NCI-H510A treated with DMSO at 0.1 percent for 48 hours (cell line): ENCODE data around the gene EXOC1L.

ENCODE experiments used
- DNase-seq: peaks from one replicate; lab custom pipeline; 2025; lab: John Stamatoyannopoulos, UW

EXOC1L gene, protein sequence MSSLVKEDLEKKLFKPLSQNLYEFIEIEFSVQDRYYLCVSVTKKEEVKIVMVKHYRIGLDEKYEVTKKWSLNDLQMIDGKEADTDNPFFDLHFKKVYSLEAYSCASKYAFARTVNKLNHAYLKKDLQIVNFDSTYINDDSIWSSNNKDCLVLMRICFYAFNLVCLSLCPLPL

DNA sequence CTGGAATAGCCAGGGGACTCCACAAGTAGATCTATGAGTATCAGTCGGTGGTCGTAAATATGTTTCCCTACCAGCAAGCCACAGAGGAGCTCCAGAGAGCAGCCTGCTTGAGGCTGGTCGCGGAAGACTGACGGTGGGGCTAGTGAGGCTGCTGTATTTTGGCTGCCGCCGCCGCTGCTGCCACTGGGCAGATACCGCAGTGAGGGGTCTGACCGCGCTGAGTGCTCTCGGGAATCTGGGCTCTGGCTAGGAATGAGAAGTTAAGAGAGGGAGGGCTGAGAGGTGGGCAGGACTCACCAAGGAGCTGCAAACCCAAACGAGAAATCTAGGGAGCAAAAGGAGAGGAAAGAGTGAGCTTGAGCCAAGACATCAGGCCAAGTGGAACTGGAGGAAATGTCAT lies at the start of gene EXOC1L:
EXOC1L (plus strand) TSS at position 157 of the 400 bp plus-strand sequence; CDS start at position 394, 237 bp downstream.
- DNase-seq = peak; percentile 23

DNA sequence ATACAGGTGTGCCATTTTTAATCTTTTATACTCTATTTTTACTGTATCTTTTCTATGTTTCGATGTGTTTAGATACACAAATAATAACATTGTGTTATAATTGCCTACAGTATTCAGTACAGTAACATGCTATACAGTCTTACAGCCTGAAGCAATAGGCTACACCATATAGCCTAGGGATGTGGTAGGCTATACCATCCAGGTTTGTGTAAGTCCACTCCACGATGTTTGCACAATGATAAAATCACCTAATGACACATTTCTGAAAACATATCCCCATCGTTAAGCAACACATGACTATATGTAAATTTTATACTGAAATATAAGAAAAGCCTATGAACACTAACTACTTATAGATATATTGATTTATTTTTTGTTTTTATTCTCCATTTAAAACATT lies 48.9 kb upstream of the EXOC1L start:
- no peak for DNase-seq

DNA sequence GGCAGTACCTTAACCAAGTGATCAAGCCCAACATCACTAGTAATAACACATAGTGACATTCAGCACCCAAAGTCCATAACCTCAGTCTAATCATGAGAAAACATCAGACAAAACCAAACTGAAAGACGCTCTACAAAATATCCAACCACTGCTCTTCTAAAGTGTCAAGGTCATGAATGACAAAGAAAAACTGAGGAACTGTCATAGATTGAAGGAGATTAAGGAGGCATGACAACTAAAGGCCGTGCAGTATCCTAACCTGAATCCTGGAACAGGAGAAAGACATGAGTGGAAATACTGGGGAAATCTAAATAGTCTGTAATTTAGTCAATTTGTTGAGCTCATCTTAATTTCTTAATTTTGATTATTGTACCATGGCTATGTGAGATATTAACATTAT lies 38.2 kb upstream of the EXOC1L start:
- no peak for DNase-seq

DNA sequence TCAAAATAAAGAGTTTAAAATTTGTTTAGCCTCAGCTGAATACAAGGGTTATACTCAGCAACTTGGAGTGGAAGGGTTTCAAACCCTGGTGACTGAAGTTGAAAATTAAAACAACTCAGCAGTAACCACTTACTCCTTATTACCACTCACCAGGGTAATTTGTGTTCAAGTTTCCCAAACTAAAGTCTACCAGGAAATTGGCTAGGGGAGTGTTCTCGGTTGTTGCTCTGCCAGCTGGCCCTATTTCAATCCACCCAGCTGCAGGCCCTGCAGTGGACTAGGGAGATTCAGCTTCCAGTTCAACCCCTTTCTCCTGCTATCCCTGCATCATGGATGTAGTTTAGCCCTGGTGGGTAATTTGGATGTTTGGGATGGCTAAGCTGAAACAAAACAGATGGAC lies 37.8 kb upstream of the EXOC1L start:
- no peak for DNase-seq

DNA sequence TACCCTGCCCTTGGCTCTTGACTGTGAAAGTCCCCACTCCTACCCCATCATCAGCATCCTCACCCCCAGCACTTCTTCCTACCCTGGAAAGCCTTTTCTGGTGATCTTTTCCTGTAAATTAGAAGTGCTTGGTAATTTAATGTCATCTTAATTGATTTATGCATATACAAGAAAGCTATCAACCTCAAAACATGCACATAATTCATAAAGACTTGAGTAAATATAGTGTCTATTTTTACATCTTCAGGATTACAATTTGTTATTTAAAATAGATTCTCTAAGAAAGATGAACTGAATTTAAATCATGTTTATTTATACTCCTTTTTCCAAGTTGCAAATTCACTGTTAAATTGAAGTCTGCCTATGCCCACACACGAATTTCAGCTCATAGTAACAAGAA lies 36.0 kb upstream of the EXOC1L start:
- no peak for DNase-seq

DNA sequence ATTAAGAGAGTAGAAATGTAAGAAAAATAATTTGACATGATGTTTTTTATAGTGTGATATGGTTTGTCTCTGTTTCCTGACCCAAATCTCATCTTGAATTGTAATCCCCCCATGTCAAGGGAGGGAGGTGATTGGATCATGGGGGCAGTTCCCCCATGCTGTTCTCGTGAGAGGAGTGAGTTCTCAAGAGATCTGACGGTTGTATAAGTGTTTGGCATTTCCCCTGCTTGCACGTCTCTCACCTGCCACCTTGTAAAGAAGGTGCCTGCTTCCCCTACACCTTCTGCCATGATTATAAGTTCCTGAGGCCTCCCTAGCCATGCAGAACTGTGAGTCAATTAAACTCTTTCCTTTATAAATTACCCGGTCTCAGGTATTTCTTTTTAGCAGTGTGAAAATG lies 34.8 kb upstream of the EXOC1L start:
- no peak for DNase-seq

DNA sequence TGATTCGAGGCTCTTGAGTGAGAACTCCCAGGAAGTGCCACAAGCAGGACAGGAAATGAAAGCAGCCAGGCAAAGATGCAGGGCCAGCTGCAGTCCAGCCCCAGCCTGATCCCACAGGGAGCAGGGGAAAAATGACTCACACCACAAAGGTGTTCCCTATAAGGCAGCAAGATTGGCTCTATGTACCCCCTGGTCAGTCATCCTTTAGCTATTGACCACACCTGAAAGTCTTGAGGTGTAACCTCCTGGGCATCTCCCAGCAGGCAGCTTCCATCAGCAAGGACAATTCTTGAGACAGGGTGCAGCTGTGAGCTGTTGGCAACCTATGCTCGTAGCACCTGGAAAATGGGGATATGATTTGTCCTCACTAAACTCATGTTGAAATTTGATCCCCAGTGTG lies 27.9 kb upstream of the EXOC1L start:
- no peak for DNase-seq

DNA sequence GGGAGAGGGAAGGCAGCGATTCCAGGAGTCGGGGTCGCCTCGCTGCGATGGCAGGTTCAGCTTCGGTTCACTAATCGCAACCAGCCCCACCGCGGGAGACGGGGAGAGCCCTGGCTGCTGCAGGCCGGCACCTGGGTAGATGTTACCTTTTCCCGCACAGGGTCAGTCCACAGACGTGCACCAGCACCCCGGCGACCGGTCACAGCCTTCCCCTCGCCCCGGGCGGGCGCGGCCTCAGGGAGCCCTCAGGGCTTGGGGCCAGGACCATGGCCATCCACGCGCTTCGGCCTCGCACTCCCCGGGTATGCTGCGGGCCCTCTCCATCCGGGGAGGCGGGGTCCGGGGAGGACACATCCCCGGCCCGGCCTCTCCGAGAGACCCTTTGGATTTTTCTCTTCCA lies 26.1 kb upstream of the EXOC1L start:
- DNase-seq = no peak

DNA sequence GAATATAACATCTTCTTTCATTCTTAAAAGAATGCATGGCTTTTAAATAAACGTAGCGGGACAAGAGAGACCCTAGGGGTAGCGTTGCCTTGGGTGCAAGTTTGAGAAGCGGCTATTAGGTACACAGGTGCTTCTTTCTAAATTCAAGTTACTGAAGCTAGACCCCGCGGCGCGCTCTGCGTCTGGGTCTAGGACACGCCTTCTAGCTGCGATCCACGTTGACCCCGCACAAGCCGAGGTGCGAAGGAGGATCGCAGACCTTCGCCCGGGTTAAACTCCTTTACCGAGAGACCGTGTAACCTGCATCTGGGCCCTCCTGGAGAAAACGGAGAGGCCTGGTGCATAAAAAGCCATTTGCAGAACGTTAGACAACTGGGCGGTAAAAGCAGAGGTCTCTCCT lies 25.5 kb upstream of the EXOC1L start:
- no peak for DNase-seq

DNA sequence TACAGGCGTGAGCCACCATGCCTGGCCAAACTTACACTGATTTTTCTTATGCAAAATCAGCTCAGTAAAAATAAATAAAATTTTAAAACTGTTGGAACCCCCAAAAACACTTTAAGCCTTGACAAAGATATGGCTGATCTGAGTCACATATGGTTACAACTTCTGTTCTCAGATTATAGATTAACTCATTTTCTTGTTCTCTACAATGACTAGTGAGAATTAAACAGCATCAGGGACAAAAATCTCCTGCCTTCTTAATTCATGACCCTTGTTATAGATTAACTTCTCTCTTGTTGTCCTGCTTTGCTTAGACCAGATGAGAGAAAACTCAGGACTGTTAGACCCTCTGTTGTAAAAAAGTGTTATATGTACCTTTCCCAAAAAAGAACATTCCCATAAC lies 24.2 kb upstream of the EXOC1L start:
- no peak for DNase-seq

DNA sequence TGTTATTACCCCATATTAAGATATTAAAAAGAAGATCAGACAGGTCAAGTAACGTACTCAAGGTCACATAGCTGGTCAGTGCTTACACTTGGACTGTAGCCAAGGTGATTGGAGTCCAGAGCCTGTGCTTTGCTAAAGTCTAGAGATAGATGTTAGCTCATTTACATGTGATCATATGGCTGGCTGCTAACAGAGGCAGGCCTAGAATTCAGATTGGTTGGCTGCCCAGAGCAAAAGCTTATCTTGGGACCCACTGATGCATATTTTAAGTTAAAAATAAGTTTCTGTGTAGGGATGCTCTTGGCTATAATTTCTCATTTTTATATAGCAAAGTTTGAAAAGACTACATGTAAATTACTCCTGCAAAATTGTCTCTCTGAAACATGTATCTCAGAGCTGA lies 18.1 kb upstream of the EXOC1L start:
- no peak for DNase-seq

DNA sequence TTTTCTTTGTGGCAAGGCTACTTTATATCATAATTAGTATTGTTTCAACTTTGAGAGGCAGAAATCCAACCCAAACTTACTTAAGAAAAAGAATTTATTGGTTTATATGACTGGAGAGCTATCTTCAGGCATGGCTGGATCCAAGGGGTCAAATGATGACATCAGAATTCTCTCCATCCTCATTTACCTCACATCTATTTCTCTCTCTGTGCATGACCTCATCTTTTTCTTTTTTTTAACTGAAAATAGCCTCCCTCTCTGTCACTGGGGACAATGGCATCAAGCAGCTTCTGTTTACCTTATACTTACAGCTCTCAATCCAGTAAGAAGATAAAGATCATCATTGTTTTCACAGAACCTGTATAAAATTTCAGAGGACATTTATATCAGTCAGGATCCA lies 12.0 kb upstream of the EXOC1L start:
- DNase-seq = no peak

DNA sequence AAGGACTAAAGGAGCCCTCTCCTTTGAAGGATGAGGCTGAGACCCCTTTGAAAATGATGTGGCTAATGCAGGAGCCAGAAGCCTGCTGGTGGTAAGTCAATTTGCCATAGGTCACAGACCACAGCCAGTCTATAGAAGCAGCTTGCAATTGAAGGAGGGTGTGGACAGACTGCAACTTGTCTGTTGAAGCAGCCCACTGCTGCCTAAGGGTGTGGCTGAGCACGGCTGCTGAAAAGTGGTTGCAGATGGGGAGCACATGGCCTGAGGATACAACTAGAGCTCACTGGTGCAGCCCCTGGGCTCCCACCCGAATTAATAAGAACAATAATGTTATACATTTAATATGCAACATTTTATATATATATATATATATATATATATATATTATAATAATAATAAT lies 11.4 kb upstream of the EXOC1L start:
- no peak for DNase-seq

DNA sequence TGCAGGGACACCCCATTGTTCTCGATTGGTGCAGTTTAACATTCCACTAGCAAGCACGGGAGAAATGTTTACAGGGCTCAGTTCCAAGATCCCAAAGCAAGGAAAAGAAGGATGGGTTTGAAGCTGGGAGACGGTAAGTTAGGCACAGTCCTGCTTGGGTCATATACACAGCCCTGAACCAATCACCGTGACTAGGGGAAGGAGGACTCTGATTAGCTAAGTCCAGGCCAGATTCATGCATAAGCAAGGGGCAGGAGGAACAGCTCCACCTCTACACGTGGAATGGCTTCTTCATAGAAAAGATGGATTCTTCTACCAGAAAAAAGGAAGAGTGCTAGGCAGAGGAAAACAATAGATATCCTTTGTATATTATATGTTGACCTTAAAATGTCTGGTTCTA lies 11.0 kb upstream of the EXOC1L start:
- DNase-seq = no peak

DNA sequence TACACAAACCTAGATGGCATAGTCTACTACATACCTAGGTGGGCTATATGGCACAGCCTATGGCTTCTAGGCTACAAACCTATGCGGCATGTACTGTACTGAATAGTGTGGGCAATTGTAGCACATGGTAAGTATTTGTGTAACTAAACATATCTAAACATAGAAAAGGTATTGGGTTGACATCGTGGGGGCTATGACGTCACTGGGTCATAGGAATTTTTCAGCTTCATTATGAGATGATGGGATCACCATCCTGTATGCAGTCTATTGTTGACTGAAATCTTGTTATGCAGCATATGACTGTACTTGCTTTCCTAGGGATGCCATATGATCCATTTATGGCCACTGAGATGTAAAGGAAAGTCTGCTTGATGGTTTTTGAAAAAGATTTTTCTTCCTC lies 1.9 kb upstream of the EXOC1L start:
- DNase-seq = no peak

DNA sequence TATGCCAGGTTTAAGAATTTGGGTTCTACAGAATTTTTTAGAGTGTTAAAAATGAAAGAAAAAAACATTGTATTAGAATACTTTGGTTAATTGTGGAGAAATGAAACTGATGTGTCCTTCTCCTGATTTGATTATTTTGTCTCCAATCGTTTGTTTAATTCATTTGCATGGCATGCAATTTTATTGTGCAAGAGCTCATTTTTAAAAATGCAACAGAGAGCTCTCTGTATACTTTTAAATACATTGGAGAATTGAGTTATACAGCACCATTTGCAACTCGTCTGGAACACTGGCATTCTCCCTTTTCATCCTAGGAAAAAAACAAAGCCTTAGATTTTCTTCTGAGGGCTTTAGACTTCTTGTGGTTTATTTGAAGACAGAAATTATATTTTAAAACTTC lies 689 bp downstream of the EXOC1L start:
- DNase-seq = no peak

DNA sequence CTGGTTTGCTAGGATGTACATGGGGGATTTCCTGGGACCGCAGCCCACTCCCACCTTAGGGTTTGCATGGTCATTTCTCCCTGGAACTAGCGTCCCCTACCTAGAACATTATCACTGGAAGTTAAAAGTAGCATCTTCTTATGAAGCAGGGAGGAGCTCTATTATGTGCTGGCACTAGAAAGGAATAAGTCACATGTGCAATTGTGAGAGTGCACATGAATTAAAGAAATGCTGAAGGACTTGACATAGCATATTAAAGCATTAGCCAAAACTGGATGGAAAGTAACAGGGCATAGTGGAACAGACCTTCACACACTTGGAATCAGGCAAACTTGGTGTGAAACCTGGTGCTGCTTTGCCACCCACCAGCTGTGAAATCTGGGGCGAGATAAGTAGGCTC lies 2.7 kb downstream of the EXOC1L start:
- DNase-seq = no peak

DNA sequence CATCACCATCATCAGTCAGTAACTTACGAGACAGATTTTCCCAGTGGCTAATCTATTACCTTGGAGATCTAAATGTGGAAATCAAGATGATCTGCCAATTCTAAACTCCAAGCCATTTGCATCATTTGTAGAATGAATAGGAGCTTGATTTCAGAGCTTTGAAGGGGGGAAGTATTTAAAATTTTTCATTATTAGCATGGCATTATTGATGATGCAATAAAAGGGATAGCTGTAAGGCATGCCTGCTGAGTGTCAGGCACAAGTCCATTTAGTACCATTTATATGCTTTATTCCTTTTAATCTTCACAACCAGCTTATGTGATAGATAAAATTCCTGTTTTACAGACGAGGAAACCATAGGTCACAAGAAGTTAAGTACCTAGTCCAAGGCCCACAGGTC lies 5.3 kb downstream of the EXOC1L start:
- no peak for DNase-seq

DNA sequence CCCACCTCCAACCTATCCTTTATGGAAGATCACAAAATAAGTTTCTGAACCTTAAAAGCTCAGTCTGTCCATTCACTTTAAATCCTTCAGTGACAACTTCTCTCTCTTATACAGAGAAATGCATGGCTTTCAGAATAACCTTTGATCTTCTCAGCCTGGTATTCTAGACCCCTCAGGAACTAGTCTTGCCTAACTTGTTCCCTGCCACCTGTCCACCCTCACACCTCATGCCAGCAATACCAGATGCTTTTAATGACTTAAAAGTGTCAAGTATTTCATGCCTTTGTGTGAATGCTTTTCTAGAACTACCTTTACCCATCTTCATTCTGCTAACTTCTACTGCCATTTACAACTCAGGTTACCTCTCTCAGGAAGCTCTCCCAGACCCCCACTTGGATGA lies 7.4 kb downstream of the EXOC1L start:
- DNase-seq = no peak

DNA sequence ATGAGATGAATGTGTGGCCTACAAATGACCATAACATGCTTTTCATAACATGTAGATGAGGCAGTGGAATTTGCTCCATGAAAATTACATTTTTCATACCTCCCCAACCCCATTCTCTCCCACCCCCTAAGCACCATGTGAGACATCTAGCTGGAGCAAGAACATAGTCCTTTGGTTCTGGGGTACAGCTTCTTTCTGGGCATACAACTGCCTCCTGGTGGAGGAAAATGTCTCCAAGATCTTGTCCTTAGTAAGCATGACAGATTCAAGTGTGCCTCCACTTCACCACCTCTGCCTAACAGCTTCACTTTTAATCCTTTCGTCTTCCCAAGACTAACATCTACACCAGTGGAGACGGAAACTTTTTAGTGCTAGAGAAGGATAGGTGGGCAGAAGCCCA lies 8.0 kb downstream of the EXOC1L start:
- DNase-seq = no peak

DNA sequence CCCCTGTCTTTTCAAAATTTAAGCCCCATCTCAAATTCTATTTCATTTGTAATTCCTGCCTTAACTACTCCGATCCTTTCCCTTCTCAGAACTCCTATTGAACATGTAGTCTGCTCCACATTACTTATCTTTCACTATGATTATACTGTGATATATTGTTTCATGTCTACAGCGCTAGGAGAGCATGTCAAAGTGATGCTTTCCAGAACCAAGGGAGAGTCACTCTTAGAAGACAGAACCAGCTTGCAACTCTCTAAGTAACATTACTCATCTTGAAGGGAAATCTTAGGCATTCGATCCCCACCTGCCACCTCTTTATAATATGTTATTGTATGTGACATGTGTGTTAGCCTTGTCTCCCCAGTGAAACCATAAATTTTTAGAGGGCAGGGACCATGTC lies 10.5 kb downstream of the EXOC1L start:
- no peak for DNase-seq

DNA sequence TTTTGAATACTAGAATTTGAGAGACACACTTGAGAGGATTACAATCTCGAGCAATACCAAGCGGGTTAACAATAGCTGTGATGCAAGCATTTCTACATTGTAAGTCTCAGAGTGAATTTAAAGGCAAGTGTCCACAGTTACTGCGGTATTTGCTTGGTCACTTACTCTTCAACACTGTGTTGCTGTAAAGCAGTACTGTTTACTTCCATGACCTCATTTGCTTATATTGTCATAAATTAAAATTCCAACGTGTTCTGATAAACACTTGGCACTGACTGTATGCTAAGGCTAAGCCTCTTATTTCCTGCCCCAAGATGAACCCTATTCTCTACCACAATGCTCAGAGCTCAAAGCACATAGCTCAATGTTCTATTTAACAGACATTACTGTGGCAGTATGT lies 11.1 kb downstream of the EXOC1L start:
- no peak for DNase-seq

DNA sequence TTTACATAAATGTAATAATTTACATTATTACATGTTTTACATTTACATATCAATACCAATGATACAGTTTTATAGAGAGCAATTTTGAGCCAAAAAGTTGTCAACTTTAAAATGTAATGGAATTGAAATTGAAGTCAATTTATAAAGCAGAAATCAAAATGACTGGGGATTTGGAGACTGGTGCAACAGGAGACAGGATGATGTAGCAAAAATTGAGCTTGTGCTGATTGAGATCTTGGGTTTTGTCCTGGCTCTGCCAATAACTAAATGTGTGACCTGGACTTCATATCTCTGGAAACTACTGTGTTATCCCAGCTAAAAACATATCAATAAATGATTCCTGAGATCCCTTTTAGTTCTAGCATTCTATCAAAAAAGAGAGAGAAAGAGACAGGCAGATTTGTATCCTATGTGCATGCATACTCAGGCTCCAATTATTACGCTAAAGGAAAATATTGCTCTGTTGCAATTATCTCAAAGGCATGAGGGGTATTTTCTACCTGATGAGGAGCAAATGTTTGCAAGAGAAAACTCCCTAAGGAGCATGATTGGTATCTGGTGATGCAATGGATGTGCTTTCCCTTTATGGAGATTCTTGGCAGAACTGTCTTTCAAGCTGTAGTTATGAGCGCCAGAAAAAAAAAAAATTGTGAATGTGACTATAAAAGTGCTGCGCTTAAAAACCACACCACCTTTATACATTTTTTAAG lies 14.7 kb downstream of the EXOC1L start:
- DNase-seq = no peak

DNA sequence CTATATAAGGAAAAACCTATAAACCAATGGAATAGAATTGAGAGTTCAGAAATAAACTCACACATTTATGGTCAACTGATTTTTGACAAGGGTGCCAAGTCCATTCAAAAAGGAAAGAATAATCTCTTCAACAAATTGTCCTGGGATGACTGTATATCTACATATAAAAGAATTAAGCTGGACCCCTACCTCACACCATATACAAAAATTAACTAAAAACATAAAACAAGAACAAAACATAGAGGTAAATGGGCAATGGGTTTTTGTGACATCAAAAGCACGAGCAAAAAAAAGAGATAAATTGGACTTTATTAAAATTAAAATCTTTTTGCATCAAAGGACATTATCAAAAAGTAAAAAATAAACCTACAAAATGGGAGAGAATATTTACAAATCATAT lies 18.3 kb downstream of the EXOC1L start:
- no peak for DNase-seq
